Left forelimb (tissue), 1 donor: Measurements from ENCODE around the gene NINL.
"Not testable (repeated sequence)": the region's sequence is repeated elsewhere in the genome, so short reads cannot be mapped to it uniquely, and the experiment has no call there.

Experiments
- DNase-seq: peaks from one replicate; pipeline ENCODE4 v3.0.0-alpha.2; 2018; ENCODE audit warnings: low spot score

Gene NINL

DNA sequence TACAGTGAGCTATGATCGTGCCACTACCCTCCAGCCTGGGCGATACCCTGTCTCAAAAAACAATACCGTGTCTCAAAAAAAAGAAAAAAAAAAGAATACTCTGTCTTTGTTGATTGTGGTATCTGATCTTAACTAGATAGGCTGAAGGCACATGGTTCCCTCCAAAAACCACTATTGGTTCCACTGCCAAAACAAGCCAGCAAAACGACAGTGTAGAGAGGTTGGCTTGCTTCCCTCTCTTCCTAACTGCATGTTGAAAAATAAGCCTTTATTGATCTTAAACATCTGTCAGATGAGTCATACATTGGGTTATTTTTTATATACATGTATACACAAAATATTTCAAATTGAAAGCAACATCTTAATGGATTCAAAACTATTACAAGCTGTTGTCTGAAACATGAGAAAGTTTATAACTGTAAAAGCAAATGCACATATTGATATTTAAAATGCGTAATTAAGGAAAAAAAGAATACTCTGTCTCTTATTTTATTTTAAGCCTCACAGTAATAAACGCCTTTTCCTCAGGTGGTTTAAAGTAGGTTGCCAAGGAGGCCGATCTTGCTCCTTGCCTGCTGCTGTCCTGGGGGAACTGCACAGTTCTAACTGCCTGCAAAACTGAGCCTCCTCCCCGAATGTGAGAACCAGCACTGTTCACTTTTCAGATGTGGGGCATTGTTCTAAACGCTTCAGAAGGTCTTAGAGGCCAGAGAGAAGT is 7.0 kb upstream of the NINL start:
- DNase-seq = no peak

DNA sequence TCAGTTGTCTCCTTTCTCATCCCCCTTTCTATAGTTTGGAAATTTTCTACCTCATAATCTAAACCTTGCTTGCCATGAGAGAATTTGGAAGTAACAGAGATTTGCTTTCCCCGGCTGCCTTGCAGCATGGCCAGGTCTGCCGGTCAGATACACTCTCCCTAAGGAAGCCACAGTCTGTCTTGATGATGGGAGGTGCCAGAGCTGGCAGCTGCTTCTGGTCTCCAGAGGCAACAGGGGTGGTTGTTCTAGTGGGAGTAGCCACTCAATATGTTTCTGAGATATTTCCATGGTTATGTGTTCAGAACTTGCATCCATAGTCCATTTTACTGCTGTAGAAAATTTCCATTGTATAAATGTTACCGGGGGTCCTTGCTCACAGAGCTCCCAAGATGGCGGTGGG is 5.4 kb upstream of the NINL start:
- not testable (repeated sequence) for DNase-seq

DNA sequence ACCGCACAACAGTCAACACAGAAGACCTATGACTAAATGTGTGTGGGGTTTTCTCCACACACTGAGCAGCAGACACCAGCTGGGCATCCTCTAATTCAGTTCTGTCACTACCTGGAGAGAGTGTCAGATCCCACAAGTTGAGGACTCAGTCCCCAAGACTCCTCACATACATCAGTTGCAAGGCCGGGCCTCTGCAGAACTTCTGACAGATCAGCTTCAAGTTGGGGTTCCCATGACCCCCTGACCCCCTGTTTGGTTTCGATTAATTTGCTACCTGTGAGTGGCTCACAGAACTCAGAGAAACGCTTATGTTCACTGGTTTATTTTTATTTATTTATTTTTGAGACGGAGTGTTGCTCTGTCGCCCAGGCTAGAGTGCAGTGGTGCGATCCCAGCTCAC is 3.2 kb upstream of the NINL start:
- DNase-seq = no peak

DNA sequence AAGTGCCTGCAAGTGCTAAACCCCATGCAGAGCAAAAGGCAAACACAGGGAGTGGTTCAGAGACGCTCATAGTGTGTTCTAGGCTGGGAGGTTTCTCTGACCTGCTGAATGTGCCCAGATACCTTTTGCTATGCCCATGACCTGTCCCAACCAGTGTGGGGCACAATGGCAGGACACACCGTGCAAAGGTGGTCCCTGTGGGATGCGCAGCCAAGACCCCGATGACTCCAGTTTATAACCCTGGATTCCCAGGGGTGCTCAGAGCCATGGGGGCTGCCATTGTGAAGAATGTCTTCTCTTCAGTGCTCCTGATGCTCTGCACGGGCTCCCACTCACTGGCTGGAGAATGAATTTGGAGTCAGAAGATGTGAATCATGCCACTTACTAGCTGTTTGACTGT is 2.2 kb upstream of the NINL start:
- DNase-seq = no peak

DNA sequence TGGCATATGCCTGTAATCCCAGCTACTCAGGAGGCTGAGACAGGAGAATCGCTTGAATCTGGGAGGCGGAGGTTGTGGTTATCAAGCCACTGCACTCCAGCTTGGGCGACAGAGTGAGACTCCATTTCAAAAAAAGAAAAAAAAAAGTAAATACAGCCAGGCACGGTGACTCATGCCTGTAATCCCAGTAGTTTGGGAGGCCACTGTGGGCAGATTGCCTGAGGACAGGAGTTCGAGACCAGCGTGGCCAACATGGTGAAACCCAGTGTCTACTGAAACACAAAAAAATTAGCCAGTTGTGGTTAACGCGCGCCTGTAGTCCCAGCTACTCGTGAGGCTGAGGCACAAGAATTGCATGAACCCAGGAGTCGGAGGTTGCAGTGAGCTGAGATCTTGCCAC is 1.5 kb upstream of the NINL start:
- no peak for DNase-seq

DNA sequence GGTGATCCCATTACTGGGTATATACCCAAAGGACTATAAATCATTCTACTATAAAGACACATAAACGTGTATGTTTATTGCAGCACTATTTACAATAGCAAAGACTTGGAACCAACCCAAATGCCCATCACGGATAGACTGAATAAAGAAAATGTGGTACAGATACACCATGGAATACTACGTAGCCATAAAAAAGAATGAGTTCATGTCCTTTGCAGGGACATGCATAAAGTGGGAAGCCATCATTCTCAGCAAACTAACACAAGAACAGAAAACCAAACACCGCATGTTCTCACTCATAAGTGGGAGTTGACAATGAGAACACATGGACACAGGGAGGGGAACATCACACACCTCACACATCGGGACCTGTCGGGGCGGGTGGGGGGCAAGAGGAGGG is 1.7 kb downstream of the NINL start:
- DNase-seq = not testable (repeated sequence)

DNA sequence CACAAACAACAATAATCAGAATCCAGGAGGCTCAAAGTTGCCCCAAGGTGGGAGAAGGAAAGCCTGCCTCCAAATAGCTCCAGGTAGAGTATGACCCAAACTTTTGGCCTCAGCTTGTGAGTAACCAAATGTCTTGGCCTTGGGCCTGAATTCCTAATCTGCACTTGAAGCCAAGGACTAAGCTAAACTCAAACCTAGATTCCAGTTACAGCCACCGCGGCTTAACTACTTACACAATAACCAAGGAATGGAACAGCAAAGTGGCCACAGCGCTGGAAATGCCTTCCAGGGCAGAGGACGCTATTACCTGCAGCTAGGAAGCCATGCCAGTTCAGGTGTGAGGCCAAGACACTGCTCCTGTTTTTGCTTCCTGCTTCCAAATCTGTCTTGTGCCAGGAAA is 4.6 kb downstream of the NINL start:
- no peak for DNase-seq

DNA sequence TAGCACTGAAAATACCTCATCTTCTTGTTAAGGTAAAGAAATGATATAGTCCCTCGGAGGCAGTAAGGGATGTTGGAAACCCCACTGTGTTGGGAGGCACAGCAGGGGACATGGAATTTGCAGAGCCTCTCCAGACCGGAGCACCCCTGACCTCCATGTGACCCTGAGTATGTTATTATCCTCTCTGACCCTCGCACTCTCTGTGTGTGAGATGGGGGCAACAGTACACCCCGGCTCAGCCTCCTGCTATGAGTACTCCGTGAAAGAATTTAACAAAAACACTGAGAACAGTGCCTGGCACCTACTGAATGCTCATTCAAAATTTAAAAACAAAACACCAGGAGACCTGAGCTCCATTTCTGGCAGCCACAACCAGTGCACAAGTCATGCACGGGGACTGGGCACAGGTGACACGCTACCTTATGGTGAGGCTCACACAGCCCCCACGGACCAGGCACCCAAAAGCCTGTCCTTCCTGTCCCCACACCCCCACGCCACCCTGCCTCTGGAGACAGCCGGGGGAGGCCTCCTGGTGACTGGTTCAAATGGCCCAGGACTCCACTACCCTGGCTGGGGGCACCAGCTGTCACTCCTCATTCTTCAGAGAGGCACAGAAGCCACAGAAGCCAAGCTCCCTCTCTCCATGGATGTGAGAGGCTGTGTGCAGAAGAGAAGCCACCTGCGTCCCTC is 6.1 kb downstream of the NINL start:
- no peak for DNase-seq

DNA sequence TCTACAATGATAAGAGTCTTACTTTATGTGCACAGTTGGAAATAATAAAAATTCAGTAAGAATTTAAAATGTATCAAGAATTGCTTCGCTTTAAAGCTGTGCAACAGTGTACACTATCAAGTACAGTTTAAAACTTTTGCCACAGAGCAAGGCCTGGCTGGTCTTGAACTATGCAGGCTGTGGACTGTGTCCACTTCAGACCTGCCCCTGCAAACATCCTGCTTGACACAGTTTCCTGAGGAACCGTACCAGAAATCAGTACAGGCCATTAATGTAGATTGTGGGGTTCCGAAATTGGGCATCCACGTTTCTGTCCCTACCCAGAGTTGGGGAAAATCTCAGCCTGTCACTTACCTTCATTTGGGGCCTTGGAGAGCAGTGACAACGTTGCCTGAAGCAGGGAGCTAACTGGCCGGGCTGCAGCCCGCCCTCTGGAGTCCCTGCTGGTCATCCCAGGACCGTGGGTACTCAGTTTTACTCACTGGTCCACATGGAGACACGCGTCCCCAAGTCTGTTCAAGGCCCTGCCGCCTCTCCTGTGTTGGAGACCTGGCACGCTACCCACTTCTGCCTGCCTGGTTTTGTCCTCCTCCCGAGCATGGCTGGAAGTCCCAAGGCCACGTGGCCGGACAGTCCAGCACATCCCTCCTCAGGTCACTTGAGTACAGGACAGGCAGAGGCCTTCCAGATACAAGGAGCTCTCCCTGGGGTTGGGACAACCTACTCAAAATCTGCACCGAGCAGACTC is 8.4 kb downstream of the NINL start:
- DNase-seq = no peak

DNA sequence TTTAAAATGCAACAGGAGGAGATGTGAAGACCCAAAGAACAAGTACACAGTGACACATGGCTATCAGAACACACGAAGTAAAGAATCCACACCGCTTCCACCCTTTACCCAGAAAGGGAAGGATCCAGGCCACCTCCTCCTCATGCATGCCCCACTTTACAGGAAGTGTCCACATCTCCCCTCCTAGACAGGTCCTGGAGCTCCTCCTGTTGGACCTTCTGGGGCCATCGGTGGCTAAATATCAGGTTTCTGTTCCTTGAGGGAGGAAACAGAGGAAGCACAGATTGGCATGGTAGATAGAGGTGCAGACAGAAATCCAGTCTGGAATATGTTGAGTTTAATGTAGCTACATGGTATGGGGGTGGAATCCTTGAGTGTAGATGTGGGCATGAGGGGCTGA is 10.9 kb downstream of the NINL start:
- DNase-seq = no peak

DNA sequence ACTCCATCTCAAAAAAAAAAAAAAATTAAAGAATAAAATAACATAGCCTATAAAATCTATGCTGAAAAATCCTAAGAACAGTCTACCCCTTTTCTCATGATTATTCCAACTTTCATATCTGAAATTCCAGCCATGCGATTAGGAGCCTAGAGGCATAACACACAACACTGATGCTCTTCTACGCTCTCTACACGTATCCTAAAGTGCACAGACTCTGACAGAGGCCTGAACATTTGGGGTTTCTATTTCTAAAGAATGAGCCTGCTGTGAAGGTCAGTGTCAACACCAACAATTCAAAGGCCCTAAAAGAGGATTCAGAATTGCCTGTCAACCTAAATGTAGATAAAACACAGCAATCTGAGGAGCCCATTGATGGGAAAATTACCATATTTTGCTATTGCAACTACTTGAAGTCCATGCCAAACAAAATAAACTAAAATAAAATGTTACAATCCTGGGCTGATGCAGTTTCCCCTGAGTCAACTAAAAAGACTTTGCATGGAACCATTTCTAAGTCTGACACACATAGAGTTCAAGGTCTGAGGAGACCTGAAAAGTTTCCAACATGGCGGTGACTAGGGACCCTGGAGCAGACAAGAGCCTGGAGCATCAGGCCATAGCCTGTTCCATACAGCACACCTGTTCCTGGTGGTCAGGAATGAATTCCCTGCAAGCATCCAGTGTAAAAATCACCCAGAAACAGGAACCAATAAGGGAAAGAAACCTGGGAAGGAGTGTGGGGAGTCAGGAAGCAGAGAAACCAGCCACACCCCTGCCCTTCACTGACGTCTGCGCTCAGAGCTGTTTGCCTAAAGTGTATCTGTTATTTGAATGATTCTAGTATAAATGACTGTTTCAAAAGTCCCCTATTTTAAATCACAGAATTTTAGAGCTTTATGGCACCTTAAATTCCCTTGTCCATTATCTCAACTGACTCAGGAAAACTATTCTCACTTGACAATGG is 11.8 kb downstream of the NINL start:
- DNase-seq = no peak

DNA sequence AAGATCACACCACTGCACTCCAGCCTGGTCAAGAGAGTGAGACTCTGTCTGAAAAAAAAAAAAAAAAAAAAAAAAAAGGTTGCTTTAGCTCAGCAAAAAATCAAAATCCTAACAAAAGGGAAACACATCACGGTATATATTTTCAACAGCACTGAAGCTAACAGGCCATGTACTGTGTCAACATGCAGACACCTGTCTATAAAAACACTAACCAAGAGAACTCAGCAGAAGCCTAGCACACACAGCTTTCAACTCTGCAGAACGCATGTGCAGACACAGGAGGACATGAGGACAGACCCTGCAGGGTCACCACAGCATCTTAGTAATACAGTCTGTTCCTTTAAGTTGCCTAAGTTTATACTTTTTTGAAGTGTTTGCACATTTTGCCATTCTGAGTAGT is 13.5 kb downstream of the NINL start:
- DNase-seq = no peak

DNA sequence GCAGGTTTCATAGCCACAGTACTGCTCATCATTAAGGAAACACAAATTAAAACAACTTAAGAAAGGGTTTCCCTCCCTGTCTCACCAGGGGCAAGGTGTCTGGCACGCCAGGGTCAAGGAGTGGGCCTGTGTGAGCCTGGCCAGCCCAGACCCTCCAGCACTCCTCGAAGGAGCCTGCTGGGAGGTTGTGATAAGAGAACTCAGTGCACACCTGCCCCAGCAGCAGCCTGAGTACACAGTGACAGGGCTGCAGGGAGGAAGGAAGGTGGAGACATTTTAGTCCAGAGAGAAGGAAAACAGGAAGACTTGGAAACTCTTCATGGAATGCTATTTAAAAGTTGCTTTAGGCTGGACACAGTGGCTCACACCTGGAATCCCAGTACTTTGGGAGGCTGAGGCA is 14.1 kb downstream of the NINL start:
- DNase-seq = no peak

DNA sequence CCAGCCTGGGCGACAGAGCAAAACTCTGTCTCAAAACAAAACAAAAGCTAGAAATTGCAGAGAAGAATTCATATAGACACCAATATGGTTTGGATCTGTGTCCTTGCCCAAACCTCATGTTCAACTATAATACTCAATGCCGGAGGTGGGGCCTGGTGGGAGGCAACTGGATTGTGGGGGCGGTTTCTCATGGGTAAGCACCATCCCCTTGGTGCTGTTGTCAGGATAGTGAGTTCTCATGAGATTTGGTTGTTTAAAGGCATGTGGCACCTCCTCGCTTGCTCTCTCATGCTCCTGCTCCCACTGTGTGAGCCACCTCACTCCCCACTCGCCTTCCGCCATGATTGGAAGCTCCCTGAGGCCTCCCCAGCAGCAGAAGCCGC is 15.2 kb downstream of the NINL start:
- DNase-seq = no peak

DNA sequence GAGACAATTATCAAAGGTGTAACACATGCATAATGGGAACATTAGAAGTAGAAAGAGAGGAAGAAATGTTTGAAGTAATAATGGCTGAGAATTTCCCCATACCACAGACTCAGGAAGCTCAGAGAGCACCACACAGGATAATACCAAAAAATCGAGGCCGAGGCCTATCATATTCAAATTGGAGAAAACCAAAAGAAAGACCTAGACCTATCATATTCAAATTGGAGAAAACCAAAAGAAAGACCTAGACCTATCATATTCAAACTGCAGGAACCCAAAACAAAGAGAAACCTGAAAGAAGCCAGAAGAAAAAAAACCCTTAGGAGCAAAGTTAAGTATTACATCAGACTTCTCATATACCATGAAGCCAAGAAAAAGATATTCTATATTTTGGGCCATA is 18.0 kb downstream of the NINL start:
- DNase-seq = no peak

DNA sequence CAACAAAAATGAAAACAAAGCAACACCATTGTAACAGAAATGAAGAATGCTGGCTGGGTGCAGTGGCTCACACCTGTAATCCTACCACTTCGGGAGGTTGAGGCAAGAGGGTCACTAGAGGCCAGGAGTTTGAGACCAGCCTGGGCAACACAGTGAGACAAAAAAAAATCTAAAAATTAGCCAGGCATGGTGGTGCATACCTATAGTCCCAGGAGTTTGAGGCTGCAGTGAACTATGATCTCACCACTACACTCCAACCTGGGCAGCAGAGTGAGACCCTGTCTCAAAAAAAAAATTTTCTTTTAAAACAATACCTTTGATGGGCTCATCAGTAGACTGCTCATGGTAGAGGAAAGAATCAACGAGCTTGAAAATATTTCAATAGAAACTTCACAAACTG is 18.5 kb downstream of the NINL start:
- DNase-seq = no peak

DNA sequence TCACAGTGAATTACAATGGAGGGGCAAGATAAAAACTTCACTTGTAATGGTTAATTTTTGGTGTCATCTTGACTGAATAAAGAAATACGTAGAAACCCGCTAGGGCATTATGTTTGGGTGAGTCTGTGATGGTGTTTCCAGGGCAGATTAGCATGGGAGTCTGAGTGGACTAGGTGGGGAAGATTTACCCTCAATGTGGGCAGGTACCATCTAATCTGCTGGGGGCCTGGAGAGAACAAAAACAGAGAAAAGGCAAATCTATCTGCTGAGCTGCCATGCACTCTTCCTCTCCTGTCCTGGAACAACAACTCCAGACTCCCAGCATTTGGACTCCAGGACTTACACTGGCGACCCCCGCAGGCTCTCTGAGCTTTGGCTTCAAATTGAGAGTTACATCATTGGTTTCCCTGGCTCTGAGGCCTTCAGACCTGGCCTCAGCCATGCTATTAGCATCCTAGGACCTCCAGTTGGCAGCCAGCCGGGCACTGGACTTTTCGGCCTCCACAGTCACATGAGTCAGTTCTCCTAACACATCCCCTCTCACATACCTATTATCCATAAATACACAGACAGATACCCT is 19.7 kb downstream of the NINL start:
- DNase-seq = no peak

DNA sequence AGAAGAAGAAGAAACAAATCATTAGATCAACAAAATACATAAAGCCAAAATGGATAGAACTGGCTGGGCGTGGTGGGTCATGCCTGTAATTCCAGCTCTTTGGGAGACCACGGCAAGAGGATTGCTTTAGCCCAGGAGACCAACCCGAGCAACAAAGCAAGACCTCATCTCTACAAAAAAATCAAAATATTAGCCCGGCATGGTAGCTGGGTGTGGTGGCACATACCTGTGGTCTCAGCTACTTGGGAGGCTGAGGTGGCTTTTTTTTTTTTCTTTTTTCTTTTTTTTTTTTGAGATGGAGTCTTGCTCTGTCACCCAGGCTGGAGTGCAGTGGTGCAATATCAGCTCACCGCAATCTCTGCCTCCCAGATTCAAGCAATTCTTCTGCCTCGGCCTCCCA is 21.5 kb downstream of the NINL start:
- DNase-seq = no peak

DNA sequence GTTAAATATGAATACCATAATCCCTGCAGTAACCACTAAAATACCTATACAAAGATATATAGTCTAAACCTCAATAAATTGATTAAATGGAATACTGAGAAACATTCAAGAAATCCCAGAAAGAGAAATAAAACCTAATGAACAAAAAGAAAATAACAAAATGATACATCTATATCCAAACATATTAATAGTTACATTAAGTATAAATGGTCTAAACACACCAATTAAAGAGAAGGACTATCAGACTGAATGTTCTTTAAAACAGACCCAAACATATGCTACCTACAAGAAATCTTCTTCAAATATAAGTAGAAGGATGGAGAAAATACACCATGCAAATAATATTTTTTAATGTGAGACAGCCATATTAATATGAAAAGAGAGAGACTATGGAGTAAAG is 22.0 kb downstream of the NINL start:
- no peak for DNase-seq

DNA sequence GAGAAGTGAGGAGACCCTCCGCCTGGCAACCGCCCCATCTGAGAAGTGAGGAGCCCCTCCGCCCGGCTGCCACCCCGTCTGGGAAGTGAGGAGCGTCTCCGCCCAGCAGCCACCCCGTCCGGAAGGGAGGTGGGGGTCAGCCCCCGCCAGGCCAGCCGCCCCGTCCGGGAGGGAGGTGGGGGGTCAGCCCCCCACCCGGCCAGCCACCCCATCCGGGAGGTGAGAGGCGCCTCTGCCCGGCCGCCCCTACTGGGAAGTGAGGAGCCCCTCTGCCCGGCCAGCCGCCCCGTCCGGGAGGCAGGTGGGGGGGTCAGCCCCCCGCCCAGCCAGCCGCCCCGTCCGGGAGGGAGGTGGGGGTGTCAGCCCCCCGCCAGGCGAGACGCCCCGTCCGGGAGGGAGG is 23.6 kb downstream of the NINL start:
- DNase-seq = not testable (repeated sequence)

DNA sequence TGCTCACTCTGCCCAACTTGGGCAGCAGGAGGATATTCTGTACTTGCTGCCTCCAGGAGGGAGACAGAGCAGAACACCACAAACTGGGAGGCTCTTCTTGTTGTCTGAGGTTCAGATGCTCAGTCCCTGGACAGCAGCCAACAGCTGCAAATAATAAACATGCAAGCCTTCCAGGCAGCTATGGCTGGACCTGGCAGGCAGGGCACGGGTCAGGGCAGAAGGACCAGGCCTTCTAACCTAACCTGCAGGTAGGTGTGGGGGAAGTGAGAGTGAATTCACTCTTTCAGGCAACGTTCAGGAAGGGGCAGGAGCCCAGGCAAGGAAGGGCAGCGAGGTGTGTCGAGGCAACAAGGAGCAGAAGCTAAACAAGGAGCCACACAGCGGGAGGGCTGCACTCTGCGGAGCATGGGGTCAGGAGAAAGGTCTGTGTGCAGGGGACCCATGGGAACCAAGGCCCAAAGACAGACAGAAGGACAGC is 31.5 kb downstream of the NINL start:
- DNase-seq = no peak

DNA sequence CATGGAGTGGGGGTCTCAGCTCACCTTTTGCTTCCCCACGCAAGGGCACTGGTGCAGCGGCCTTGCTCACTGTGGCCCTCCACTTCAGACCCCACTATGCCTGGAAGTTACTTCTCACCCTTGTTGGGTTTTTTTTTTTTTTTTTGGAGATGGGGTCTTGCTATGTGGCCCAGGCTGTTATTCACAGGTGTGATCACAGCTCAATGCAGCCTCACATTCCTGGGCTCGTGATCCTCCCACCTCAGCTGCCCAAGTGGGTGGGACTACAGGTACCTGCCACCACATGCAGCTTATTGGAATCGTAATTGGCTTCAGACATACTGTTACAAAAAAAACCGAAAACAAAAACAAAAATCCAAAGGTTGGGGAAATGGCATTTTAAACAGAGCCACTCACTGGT is 32.4 kb downstream of the NINL start:
- DNase-seq = no peak
